CD14-positive monocyte (primary cell): Measurements from ENCODE around the gene RLF. TPM values are rescaled to one million over a fixed set of nuclear protein-coding genes. Genes with fewer than 3 reads are reported as not detected.

Experiments
- DNase-seq, 3 donors: peaks; one replicate each; pipeline ENCODE4 v3.0.0-alpha.2; 2011 to 2022
- H2AFZ ChIP-seq: 2 replicates; pipeline ENCODE4 v1.6.0; 2012; ENCODE audit warnings: mild to moderate bottlenecking, low read depth, low read length, inconsistent platforms; ENCODE audit not compliant: insufficient read depth, poor library complexity, severe bottlenecking
- H3K27ac ChIP-seq, 2 donors: 1 replicate in 1 of 2; 2 replicates in 1 of 2; pipeline ENCODE4 v1.5.1; 2012 to 2013; ENCODE audit warnings: low read length in 2 of 2, control low read depth in 1 of 2, inconsistent platforms in 1 of 2, low read depth in 1 of 2, mild to moderate bottlenecking in 1 of 2
- H3K27me3 ChIP-seq, 2 donors: one replicate each; pipeline versions ENCODE4 v1.6.0 to v1.6.1; 2011 to 2013; ENCODE audit warnings: low read length in 2 of 2; ENCODE audit not compliant: control insufficient read depth in 2 of 2, insufficient read depth in 2 of 2
- H3K36me3 ChIP-seq, 2 donors: replicated peaks in 1 of 2; 1 replicate in 1 of 2; 2 replicates in 1 of 2; pipeline versions ENCODE4 v1.5.1 to v1.6.1; 2012 to 2013; ENCODE audit warnings: low read length in 2 of 2, control low read depth in 1 of 2, inconsistent platforms in 1 of 2, mild to moderate bottlenecking in 1 of 2; ENCODE audit not compliant: insufficient read depth in 2 of 2, control insufficient read depth in 1 of 2
- H3K4me1 ChIP-seq, 2 donors: 1 replicate in 1 of 2; 2 replicates in 1 of 2; pipeline versions ENCODE4 v1.5.1 to v1.6.1; 2012 to 2013; ENCODE audit warnings: low read length in 2 of 2, control low read depth in 1 of 2, inconsistent platforms in 1 of 2, mild to moderate bottlenecking in 1 of 2, moderate library complexity in 1 of 2; ENCODE audit not compliant: insufficient read depth in 2 of 2, control insufficient read depth in 1 of 2
- H3K4me2 ChIP-seq: replicated peaks from 2 replicates; pipeline ENCODE3; 2012; ENCODE audit warnings: low read length, moderate library complexity, mild to moderate bottlenecking; ENCODE audit not compliant: poor library complexity, severe bottlenecking; ENCODE audit errors: extremely low read depth
- H3K4me3 ChIP-seq, 3 experiments: fragments of 200-600 bp in 1 of 3; sonication (generic) in 1 of 3; replicated peaks in 1 of 3; 1 replicate in 2 of 3; 2 replicates in 1 of 3; pipeline ENCODE4 v1.5.1; 2011 to 2013; ENCODE audit warnings: low read length in 3 of 3, mild to moderate bottlenecking in 3 of 3, control low read depth in 2 of 3, low read depth in 2 of 3, inconsistent platforms in 1 of 3, moderate library complexity in 1 of 3
- H3K79me2 ChIP-seq: 2 replicates; pipeline ENCODE4 v1.6.0; 2012; ENCODE audit warnings: mild to moderate bottlenecking, control low read depth, inconsistent platforms, low read length, moderate library complexity; ENCODE audit not compliant: insufficient read depth
- H3K9ac ChIP-seq: 2 replicates; pipeline ENCODE4 v1.6.0; 2017; ENCODE audit warnings: low read length, mild to moderate bottlenecking; ENCODE audit not compliant: insufficient read depth, poor library complexity, severe bottlenecking
- H3K9me3 ChIP-seq, 2 donors: replicated peaks in 1 of 2; 1 replicate in 1 of 2; 2 replicates in 1 of 2; pipeline versions ENCODE4 v1.5.1 to v1.6.1; 2012 to 2013; ENCODE audit warnings: low read length in 2 of 2, control low read depth in 1 of 2; ENCODE audit not compliant: control insufficient read depth in 1 of 2, insufficient read depth in 1 of 2
- H4K20me1 ChIP-seq: 2 replicates; pipeline ENCODE4 v1.6.0; 2012; ENCODE audit warnings: mild to moderate bottlenecking, low read length, control low read depth, moderate library complexity; ENCODE audit not compliant: insufficient read depth
- H3K27ac Mint-ChIP-seq, 7 donors: one replicate each; pipeline ENCODE4 v1.8.0; 2020; ENCODE audit warnings: mild to moderate bottlenecking in 7 of 7, mixed read lengths in 7 of 7, moderate library complexity in 6 of 7, inconsistent platforms in 2 of 7
- H3K27me3 Mint-ChIP-seq, 3 donors: one replicate each; pipeline ENCODE4 v1.8.0; 2021 to 2022; ENCODE audit warnings: low read depth in 3 of 3, mild to moderate bottlenecking in 3 of 3, mixed read lengths in 3 of 3, moderate library complexity in 3 of 3, inconsistent platforms in 1 of 3
- H3K36me3 Mint-ChIP-seq, 2 donors: one replicate each; pipeline ENCODE4 v1.8.0; 2020; ENCODE audit warnings: mixed read lengths in 2 of 2, inconsistent platforms in 1 of 2, mild to moderate bottlenecking in 1 of 2
- H3K4me1 Mint-ChIP-seq: one replicate; pipeline ENCODE4 v1.8.0; 2020; ENCODE audit warnings: mild to moderate bottlenecking, mixed read lengths
- H3K4me3 Mint-ChIP-seq, 2 donors: one replicate each; pipeline ENCODE4 v1.8.0; 2020; ENCODE audit warnings: mild to moderate bottlenecking in 2 of 2, mixed read lengths in 2 of 2, moderate library complexity in 1 of 2
- H3K9me3 Mint-ChIP-seq, 7 donors: one replicate each; pipeline ENCODE4 v1.8.0; 2020 to 2022; ENCODE audit warnings: mixed read lengths in 7 of 7, mild to moderate bottlenecking in 6 of 7, moderate library complexity in 6 of 7, inconsistent platforms in 2 of 7
- CTCF ChIP-seq: fragments of 200-600 bp; IDR thresholded peaks from one replicate; pipeline ENCODE4 v1.8.0; 2022; ENCODE audit warnings: antibody characterized with exemption, mild to moderate bottlenecking
- WGBS: methylation state at CpG from one replicate; pipeline ENCODE4 v1.1.5; 2013; ENCODE audit warnings: missing lambda C conversion rate; ENCODE audit not compliant: insufficient coverage; 5-methylcytosine and 5-hydroxymethylcytosine counted together
- intact Hi-C, 2 donors: fragments of 100-400 bp; cut with micrococcal nuclease; formaldehyde crosslinking; loops; one replicate each; pipeline versions ENCODE4 v1.15.0 to v1.15.1; 2023
- polyA plus RNA-seq, 3 donors: library from polyadenylated mRNA; depleted of rRNA in 1 of 3; unstranded in 2 of 3; stranded (reverse) in 1 of 3; fragments of 300-500 nt in 2 of 3; fragments of >200 nt in 1 of 3; fragmentation: Illumina TruSeq in 2 of 3; gene quantifications; 1 replicate in 2 of 3; 2 replicates in 1 of 3; pipeline ENCODE4 v1.2.3, GENCODE V29; 2012 to 2021

The RLF gene
- polyA plus RNA-seq, 3 donors, result 3.0 to 9.2 (median 6.2) TPM

- H3K4me1 ChIP-seq, result peaks cover 6 to 13% of the 10 kb centered on the region in 2 donors
- no peak within 1 kb of the TSS for H3K4me2 ChIP-seq
- Mint-ChIP-seq H3K4me1 (peaks cover 17% of the 10 kb centered on the region), H3K9me3 (peaks cover 0 to 2% (median 0%) of the 10 kb centered on the region in 7 donors), H3K27me3 (peaks cover 2 to 11% (median 3%) of the 10 kb centered on the region in 3 donors), H3K36me3 (no peaks in the 10 kb centered on the region), H3K4me3 (no peak within 1 kb of the TSS), H3K27ac (no peak within 1 kb of the TSS)
- intact Hi-C loops, result no loop called here
- H3K27ac ChIP-seq, result no peak within 1 kb of the TSS
- no peaks in the 10 kb centered on the region for H3K36me3 ChIP-seq
- WGBS, result no CpG with 5 or more reads among the region's 1 CpG
- no peaks in the 10 kb centered on the region for H3K27me3 ChIP-seq
- H3K79me2 ChIP-seq, result no peaks in the 10 kb centered on the region
- H4K20me1 ChIP-seq, result no peaks in the 10 kb centered on the region
- DNase-seq, result no peak
- no peak within 1 kb of the TSS for H2AFZ ChIP-seq
- H3K9ac ChIP-seq, result no peak within 1 kb of the TSS
- no peak within 1 kb of the TSS for H3K4me3 ChIP-seq
- TF ChIP-seq CTCF, result no peak
- H3K9me3 ChIP-seq, result no peaks in the 10 kb centered on the region
Measured at GRCh38 chr1:40247655-40248054, 86.5 kb downstream of the RLF start, which contains the start of gene TMCO2. TMCO2 (plus strand) TSS chr1:40247937; CDS start chr1:40247994, 57 bp downstream.

- Histone ChIP-seq H3K27me3 (no peaks in the 10 kb centered on the region), H3K4me3 (no peak overlapping the region), H3K4me1 (peaks cover 2 to 5% of the 10 kb centered on the region in 2 donors), H3K36me3 (no peaks in the 10 kb centered on the region), H2AFZ (no peak overlapping the region), H3K79me2 (no peaks in the 10 kb centered on the region), H3K9ac (no peak overlapping the region), H4K20me1 (no peaks in the 10 kb centered on the region), H3K9me3 (no peaks in the 10 kb centered on the region), H3K27ac (no peak overlapping the region), H3K4me2 (no peak overlapping the region)
- no peak overlapping the region for H3K4me3 Mint-ChIP-seq
- H3K4me1 Mint-ChIP-seq, result peaks cover 12% of the 10 kb centered on the region
- DNase-seq, result no peak
- H3K9me3 Mint-ChIP-seq, result peaks cover 0 to 2% (median 0%) of the 10 kb centered on the region in 7 donors
- H3K27ac Mint-ChIP-seq, result no peak overlapping the region
- no peak for TF ChIP-seq CTCF
- intact Hi-C loops, result no loop called here
- H3K27me3 Mint-ChIP-seq, result peaks cover 2 to 11% (median 3%) of the 10 kb centered on the region in 3 donors
- no peaks in the 10 kb centered on the region for H3K36me3 Mint-ChIP-seq
Measured at GRCh38 chr1:40248412-40248811, 87.2 kb downstream of the RLF start.
